ENCODE results near the gene OSBPL8.
"Not testable (repeated sequence)": the region's sequence is repeated elsewhere in the genome, so short reads cannot be mapped to it uniquely, and the experiment has no call there.

OSBPL8 gene

GRCh38 chr12:76356071-76356470, 203.5 kb downstream of the OSBPL8 start:
- Mint-ChIP-seq H3K27ac (no peak overlapping the region), H3K36me3 (peaks cover 14% of the 10 kb centered on the region), H3K4me1 (no peaks in the 10 kb centered on the region), H3K4me3 (no peak overlapping the region), H3K9me3 (no peaks in the 10 kb centered on the region), H3K27me3 (no peaks in the 10 kb centered on the region)

GRCh38 chr12:76348079-76348901, 211.3 kb downstream of the OSBPL8 start, which contains the start of gene BBS10:
Gene BBS10, minus strand, starts transcription at chr12:76348415. Its CDS starts 57 bp downstream, at chr12:76348358.
- Mint-ChIP-seq H3K36me3 (no peaks in the 10 kb centered on the region), H3K27me3 (no peaks in the 10 kb centered on the region), H3K9me3 (no peaks in the 10 kb centered on the region), H3K4me1 (peaks cover 36% of the 10 kb centered on the region), H3K4me3 (peak within 1 kb of the TSS; percentile 94), H3K27ac (peak within 1 kb of the TSS; percentile 79)

GRCh38 chr12:76346798-76347420, 212.7 kb downstream of the OSBPL8 start:
- Mint-ChIP-seq H3K27ac (peak overlapping the region; percentile 79), H3K9me3 (no peaks in the 10 kb centered on the region), H3K36me3 (no peaks in the 10 kb centered on the region), H3K27me3 (no peaks in the 10 kb centered on the region), H3K4me3 (peak overlapping the region; percentile 94), H3K4me1 (peaks cover 36% of the 10 kb centered on the region)

- Mint-ChIP-seq H3K36me3 (no peaks in the 10 kb centered on the region), H3K27me3 (no peaks in the 10 kb centered on the region), H3K27ac (no peak overlapping the region), H3K4me3 (no peak overlapping the region), H3K4me1 (peaks cover 41% of the 10 kb centered on the region), H3K9me3 (no peaks in the 10 kb centered on the region)
Observed at GRCh38 chr12:76346236-76346635, 213.3 kb downstream of the OSBPL8 start.

DNA sequence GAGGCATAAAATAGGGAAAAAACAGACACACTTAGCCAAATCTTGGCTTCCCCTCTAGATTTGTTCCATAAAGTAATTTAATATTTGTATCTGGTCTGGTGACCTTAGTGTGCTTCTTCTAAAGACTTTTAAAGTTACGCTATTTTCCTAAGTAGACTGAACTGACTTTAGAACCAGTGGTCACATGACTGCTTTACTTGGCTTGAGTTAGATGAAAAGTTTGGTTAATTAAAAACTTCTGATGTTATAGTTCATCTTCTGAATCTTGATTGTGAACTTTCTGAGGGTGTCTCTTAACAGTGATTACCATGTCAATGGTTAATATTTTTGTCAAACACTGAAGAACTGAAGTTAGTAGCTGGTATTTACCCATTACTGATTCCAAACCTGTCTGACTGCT, 214.0 kb downstream of the OSBPL8 start:
- no peaks in the 10 kb centered on the region for H3K9me3 Mint-ChIP-seq
- H3K27ac Mint-ChIP-seq, result no peak overlapping the region
- peaks cover 41% of the 10 kb centered on the region for H3K4me1 Mint-ChIP-seq
- no peaks in the 10 kb centered on the region for H3K36me3 Mint-ChIP-seq
- no peaks in the 10 kb centered on the region for H3K27me3 Mint-ChIP-seq
- peak overlapping the region; percentile 15 for H3K4me3 Mint-ChIP-seq

GRCh38 chr12:76341436-76342030, 218.0 kb downstream of the OSBPL8 start:
- H3K9me3 Mint-ChIP-seq, result no peaks in the 10 kb centered on the region
- no peaks in the 10 kb centered on the region for H3K36me3 Mint-ChIP-seq
- no peak overlapping the region for H3K4me3 Mint-ChIP-seq
- peaks cover 23% of the 10 kb centered on the region for H3K4me1 Mint-ChIP-seq
- no peak overlapping the region for H3K27ac Mint-ChIP-seq
- H3K27me3 Mint-ChIP-seq, result no peaks in the 10 kb centered on the region

DNA sequence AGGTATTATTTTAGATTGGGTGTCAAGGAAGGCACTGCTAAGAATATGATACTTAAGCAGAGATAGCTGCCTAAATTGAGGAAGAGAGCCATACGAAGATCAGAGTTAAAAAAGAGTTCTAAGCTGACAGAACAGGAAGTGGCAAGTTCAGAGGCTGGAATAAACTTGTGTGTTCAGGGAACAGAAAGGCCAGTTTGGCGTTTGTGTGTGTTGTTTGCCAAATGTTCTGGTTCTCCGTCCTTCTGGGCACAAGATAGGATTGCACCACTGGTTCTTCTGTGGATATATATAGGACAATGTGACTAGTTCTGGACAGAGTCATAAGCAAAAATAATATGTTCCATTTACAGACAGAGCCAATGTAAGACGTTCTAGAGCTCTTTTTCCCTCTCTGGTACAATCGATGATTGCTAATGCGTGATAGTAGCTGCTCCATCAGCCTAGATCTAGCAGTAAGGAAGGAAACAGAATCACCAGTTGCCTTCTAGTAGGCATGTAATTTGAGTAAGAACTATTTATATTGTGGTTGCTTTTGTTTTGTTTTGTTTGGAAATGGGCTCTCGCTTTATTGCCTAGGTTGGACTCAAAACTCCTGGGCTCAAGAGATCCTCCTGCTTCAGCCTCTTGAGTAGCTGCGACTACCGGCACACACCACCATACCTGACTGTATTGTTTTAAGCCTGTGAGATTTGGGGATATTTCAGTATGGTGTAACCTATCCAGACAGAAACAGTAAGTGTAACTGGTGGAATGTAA, 218.7 kb downstream of the OSBPL8 start:
- peaks cover 16% of the 10 kb centered on the region for H3K4me1 Mint-ChIP-seq
- H3K27me3 Mint-ChIP-seq, result no peaks in the 10 kb centered on the region
- no peak overlapping the region for H3K4me3 Mint-ChIP-seq
- H3K9me3 Mint-ChIP-seq, result no peaks in the 10 kb centered on the region
- no peak overlapping the region for H3K27ac Mint-ChIP-seq
- H3K36me3 Mint-ChIP-seq, result no peaks in the 10 kb centered on the region

DNA sequence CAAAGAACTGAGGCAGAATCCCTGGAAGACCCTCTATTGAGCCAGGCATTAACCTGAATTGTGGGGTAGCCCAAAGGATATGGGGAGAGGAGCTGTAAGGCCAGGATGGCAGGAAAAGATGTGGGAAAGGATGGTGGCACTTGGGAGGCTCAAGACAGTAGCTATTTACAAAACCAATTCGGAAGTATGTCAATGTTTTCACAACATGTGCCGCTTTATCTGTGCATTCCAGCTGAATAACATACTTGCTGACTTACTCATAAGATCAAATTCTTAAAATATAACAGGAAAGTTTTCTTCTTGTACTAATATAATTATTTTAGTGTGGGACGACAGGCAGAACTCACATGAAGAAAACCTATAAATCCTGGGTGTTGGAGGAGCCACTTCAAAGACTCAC, 222.0 kb downstream of the OSBPL8 start:
- Mint-ChIP-seq H3K4me3 (no peak overlapping the region), H3K27ac (no peak overlapping the region), H3K36me3 (no peaks in the 10 kb centered on the region), H3K4me1 (peaks cover 5% of the 10 kb centered on the region), H3K27me3 (no peaks in the 10 kb centered on the region), H3K9me3 (no peaks in the 10 kb centered on the region)

- Mint-ChIP-seq H3K27me3 (peaks cover 7% of the 10 kb centered on the region), H3K4me1 (no peaks in the 10 kb centered on the region), H3K36me3 (no peaks in the 10 kb centered on the region), H3K4me3 (no peak overlapping the region), H3K27ac (no peak overlapping the region), H3K9me3 (peaks cover 5% of the 10 kb centered on the region)
Observed at GRCh38 chr12:76332606-76333005, 227.0 kb downstream of the OSBPL8 start.

GRCh38 chr12:76329606-76330005, 230.0 kb downstream of the OSBPL8 start:
- H3K27ac Mint-ChIP-seq, result no peak overlapping the region
- H3K27me3 Mint-ChIP-seq, result peaks cover 7% of the 10 kb centered on the region
- H3K36me3 Mint-ChIP-seq, result no peaks in the 10 kb centered on the region
- H3K4me3 Mint-ChIP-seq, result no peak overlapping the region
- peaks cover 5% of the 10 kb centered on the region for H3K9me3 Mint-ChIP-seq
- H3K4me1 Mint-ChIP-seq, result no peaks in the 10 kb centered on the region

DNA sequence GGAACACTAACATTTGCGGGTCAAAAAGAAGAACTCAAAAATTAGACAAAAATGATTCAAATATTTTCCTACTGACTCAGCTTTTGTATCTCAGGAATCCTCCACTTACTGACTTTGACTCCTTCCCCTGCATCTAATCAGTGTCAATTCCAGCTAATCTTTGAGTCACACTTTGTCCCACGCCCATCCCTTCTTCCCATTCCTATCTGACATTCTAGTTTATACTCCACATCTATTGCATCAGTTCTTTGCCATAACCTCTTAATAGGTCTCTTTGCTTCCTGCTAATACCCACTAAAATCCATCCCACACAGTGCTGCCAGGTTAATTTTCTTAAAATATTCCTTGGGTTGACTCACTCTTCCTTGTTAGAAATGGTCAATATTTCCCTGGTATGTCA, 230.4 kb downstream of the OSBPL8 start:
- Mint-ChIP-seq H3K27me3 (peaks cover 7% of the 10 kb centered on the region), H3K4me3 (no peak overlapping the region), H3K4me1 (no peaks in the 10 kb centered on the region), H3K27ac (no peak overlapping the region), H3K36me3 (no peaks in the 10 kb centered on the region), H3K9me3 (peaks cover 5% of the 10 kb centered on the region)

DNA sequence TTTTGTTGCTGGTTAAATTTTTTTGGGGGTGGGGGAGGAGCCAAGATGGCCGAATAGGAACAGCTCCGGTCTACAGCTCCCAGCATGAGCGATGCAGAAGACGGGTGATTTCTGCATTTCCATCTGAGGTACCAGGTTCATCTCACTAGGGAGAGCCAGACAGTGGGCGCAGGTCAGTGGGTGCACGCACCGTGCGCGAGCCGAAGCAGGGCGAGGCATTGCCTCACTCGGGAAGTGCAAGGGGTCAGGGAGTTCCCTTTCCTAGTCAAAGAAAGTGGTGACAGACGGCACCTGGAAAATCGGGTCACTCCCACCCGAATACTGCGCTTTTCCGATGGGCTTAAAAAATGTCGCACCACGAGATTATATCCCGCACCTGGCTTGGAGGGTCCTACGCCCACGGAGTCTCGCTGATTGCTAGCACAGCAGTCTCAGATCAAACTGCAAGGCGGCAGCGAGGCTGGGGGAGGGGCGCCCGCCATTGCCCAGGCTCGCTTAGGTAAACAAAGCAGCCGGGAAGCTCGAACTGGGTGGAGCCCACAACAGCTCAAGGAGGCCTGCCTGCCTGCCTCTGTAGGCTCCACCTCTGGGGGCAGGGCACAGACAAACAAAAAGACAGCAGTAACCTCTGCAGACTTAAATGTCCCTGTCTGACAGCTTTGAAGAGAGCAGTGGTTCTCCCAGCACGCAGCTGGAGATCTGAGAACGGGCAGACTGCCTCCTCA, 239.8 kb downstream of the OSBPL8 start:
- not testable (repeated sequence) for H3K4me3 Mint-ChIP-seq, H3K9me3 Mint-ChIP-seq, H3K27ac Mint-ChIP-seq, H3K27me3 Mint-ChIP-seq, H3K36me3 Mint-ChIP-seq, H3K4me1 Mint-ChIP-seq

GRCh38 chr12:76318773-76319594, 240.6 kb downstream of the OSBPL8 start:
- no peak overlapping the region for H3K4me3 Mint-ChIP-seq
- no peak overlapping the region for H3K27ac Mint-ChIP-seq
- no peaks in the 10 kb centered on the region for H3K4me1 Mint-ChIP-seq
- peaks cover 5% of the 10 kb centered on the region for H3K27me3 Mint-ChIP-seq
- H3K9me3 Mint-ChIP-seq, result no peaks in the 10 kb centered on the region
- no peaks in the 10 kb centered on the region for H3K36me3 Mint-ChIP-seq

- Mint-ChIP-seq H3K27me3 (peaks cover 5% of the 10 kb centered on the region), H3K27ac (no peak overlapping the region), H3K4me3 (no peak overlapping the region), H3K4me1 (no peaks in the 10 kb centered on the region), H3K9me3 (no peaks in the 10 kb centered on the region), H3K36me3 (no peaks in the 10 kb centered on the region)
Observed at GRCh38 chr12:76317976-76318375, 241.6 kb downstream of the OSBPL8 start.

Measured in activated naive CD4-positive, alpha-beta T cell treated with anti-CD3 and anti-CD28 coated beads, Interleukin-2, amount 50 U/mL, for 24 hours (primary cell).